Measurements from ENCODE around the gene FBXO21. TPM values are rescaled to one million over a fixed set of nuclear protein-coding genes. Genes with fewer than 3 reads are reported as not detected.

FBXO21 gene
- total RNA-seq, 1 experiment from 2014 or later: 37.8 TPM

- H3K4me1 ChIP-seq (ENCODE audit: control insufficient read depth, insufficient read depth, low read length): no peaks in the 10 kb centered on the region
- peaks cover 17% of the 10 kb centered on the region; the same call in 1 of the 2 replicates for H3K27me3 ChIP-seq (ENCODE audit: control insufficient read depth, insufficient read depth, low read length)
- ChIA-PET POLR2A (no interaction called here), CTCF (no interaction called here)
- no peaks in the 10 kb centered on the region for H3K36me3 ChIP-seq (ENCODE audit: control insufficient read depth, insufficient read depth, low read length)
- H3K27ac ChIP-seq (ENCODE audit: low read length): no peak overlapping the region
- H3K4me3 ChIP-seq (ENCODE audit: low read depth in 2 of 2, low read length in 2 of 2): no peak overlapping the region
- in situ Hi-C loops (cut with HindIII; ENCODE audit: low pct_unique_long_range_greater_than_20kb, low sequenced_read_pairs): loop anchor here (25.0 kb wide), 1 partner anchor 610 kb away; no protein-coding TSS in a partner anchor
- no peaks in the 10 kb centered on the region for H3K9me3 ChIP-seq (ENCODE audit: control insufficient read depth, insufficient read depth, low read depth, low read length)
- intact Hi-C loops (cut with micrococcal nuclease; ENCODE audit: unreplicated experiment): no loop called here
- no peak for TF ChIP-seq CTCF (IDR thresholded peaks at IDR 0.05)
- no peak for TF ChIP-seq SIN3A (IDR thresholded peaks at IDR 0.05; ENCODE audit: borderline replicate concordance, insufficient read depth, low read depth, low read length)
- no peak for TF ChIP-seq TCF7L2 (IDR thresholded peaks at IDR 0.05; ENCODE audit: low read depth, low read length)
- TF ChIP-seq POLR2AphosphoS5 (IDR thresholded peaks at IDR 0.05; ENCODE audit: low read depth, low read length): no peak
- TF ChIP-seq, protein P1, sequence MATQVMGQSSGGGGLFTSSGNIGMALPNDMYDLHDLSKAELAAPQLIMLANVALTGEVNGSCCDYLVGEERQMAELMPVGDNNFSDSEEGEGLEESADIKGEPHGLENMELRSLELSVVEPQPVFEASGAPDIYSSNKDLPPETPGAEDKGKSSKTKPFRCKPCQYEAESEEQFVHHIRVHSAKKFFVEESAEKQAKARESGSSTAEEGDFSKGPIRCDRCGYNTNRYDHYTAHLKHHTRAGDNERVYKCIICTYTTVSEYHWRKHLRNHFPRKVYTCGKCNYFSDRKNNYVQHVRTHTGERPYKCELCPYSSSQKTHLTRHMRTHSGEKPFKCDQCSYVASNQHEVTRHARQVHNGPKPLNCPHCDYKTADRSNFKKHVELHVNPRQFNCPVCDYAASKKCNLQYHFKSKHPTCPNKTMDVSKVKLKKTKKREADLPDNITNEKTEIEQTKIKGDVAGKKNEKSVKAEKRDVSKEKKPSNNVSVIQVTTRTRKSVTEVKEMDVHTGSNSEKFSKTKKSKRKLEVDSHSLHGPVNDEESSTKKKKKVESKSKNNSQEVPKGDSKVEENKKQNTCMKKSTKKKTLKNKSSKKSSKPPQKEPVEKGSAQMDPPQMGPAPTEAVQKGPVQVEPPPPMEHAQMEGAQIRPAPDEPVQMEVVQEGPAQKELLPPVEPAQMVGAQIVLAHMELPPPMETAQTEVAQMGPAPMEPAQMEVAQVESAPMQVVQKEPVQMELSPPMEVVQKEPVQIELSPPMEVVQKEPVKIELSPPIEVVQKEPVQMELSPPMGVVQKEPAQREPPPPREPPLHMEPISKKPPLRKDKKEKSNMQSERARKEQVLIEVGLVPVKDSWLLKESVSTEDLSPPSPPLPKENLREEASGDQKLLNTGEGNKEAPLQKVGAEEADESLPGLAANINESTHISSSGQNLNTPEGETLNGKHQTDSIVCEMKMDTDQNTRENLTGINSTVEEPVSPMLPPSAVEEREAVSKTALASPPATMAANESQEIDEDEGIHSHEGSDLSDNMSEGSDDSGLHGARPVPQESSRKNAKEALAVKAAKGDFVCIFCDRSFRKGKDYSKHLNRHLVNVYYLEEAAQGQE (IDR thresholded peaks at IDR 0.05; ENCODE audit: insufficient read depth in 1 of 2, low read depth in 2 of 2, low read length in 1 of 2): no peak
- ATAC-seq (no peak), DNase-seq (ENCODE audit: low read depth, low spot score) (no peak)
- BruUV-seq (replicated peaks): no TSS peak
Observed at GRCh38 chr12:117227000-117227653, 36.9 kb upstream of the FBXO21 start.

- Histone ChIP-seq H3K36me3 (ENCODE audit: control insufficient read depth, insufficient read depth, low read length) (no peaks in the 10 kb centered on the region), H3K4me3 (ENCODE audit: low read depth in 2 of 2, low read length in 2 of 2) (no peak overlapping the region), H3K27ac (ENCODE audit: low read length) (no peak overlapping the region), H3K27me3 (ENCODE audit: control insufficient read depth, insufficient read depth, low read length) (peaks cover 17% of the 10 kb centered on the region; the same call in 1 of the 2 replicates), H3K4me1 (ENCODE audit: control insufficient read depth, insufficient read depth, low read length) (no peaks in the 10 kb centered on the region), H3K9me3 (ENCODE audit: control insufficient read depth, insufficient read depth, low read depth, low read length) (no peaks in the 10 kb centered on the region)
- BruUV-seq (replicated peaks): no TSS peak
- in situ Hi-C loops (cut with HindIII; ENCODE audit: low pct_unique_long_range_greater_than_20kb, low sequenced_read_pairs) (loop anchor here (25.0 kb wide), 1 partner anchor 611 kb away; no protein-coding TSS in a partner anchor), intact Hi-C loops (cut with micrococcal nuclease; ENCODE audit: unreplicated experiment) (no loop called here)
- ATAC-seq (peak; percentile 20; the same call in 1 of the 2 replicates), DNase-seq (ENCODE audit: low read depth, low spot score) (no peak)
- TF ChIP-seq TCF7L2 (IDR thresholded peaks at IDR 0.05; ENCODE audit: low read depth, low read length) (no peak), CTCF (IDR thresholded peaks at IDR 0.05) (no peak), POLR2AphosphoS5 (IDR thresholded peaks at IDR 0.05; ENCODE audit: low read depth, low read length) (no peak), SIN3A (IDR thresholded peaks at IDR 0.05; ENCODE audit: borderline replicate concordance, insufficient read depth, low read depth, low read length) (no peak)
- TF ChIP-seq, protein P1 (IDR thresholded peaks at IDR 0.05; ENCODE audit: insufficient read depth in 1 of 2, low read depth in 2 of 2, low read length in 1 of 2): no peak
- CTCF ChIA-PET: interaction anchor here (0.6 kb wide), 1 partner anchor 13 kb away, joined by 5 read pairs; no protein-coding TSS in a partner anchor
- POLR2A ChIA-PET: no interaction called here
Observed at GRCh38 chr12:117226505-117226904, 36.2 kb upstream of the FBXO21 start.
